DOHH2 (cell line): ENCODE results near the gene CZIB.

Experiments used
- H3F3A ChIP-seq: fragments of 200-600 bp; sonication (generic), shearing (Covaris generic); 2 replicates; pipeline ENCODE4 v1.6.0; 2016; ENCODE audit warnings: antibody characterized with exemption, mild to moderate bottlenecking; ENCODE audit not compliant: control insufficient read depth, insufficient read depth
- H3K27ac ChIP-seq: fragments of 200-600 bp; sonication (generic); 2 replicates; pipeline ENCODE4 v1.5.1; 2014; ENCODE audit warnings: low read depth, mild to moderate bottlenecking, low read length, moderate library complexity
- H3K27me3 ChIP-seq: fragments of 200-600 bp; sonication (generic); 2 replicates; pipeline ENCODE4 v1.6.1; 2014; ENCODE audit warnings: mild to moderate bottlenecking, low read length, mixed read lengths; ENCODE audit not compliant: control insufficient read depth
- H3K36me3 ChIP-seq: fragments of 200-600 bp; sonication (generic); 2 replicates; pipeline ENCODE4 v1.6.1; 2014; ENCODE audit warnings: mild to moderate bottlenecking, low read length, moderate library complexity, mixed read lengths; ENCODE audit not compliant: control insufficient read depth
- H3K4me1 ChIP-seq: fragments of 200-600 bp; sonication (generic); 2 replicates; pipeline ENCODE4 v1.6.1; 2014; ENCODE audit warnings: mild to moderate bottlenecking, low read length, mixed read lengths; ENCODE audit not compliant: control insufficient read depth
- H3K4me2 ChIP-seq: fragments of 200-600 bp; sonication (generic); 2 replicates; pipeline ENCODE4 v1.6.0; 2014; ENCODE audit warnings: mild to moderate bottlenecking, low read length, moderate library complexity
- H3K4me3 ChIP-seq: fragments of 200-600 bp; sonication (generic); 2 replicates; pipeline ENCODE4 v1.5.1; 2014; ENCODE audit warnings: mild to moderate bottlenecking, low read length, mixed read lengths
- H3K79me2 ChIP-seq: fragments of 200-600 bp; sonication (generic); 2 replicates; pipeline ENCODE4 v1.6.1; 2014; ENCODE audit warnings: mild to moderate bottlenecking, low read length, mixed read lengths; ENCODE audit not compliant: control insufficient read depth
- H3K9me2 ChIP-seq: fragments of 200-600 bp; sonication (generic); replicated peaks from 2 replicates; pipeline ENCODE4 v1.6.1; 2014; ENCODE audit warnings: mild to moderate bottlenecking, low read length, mixed read lengths; ENCODE audit not compliant: control insufficient read depth
- H3K9me3 ChIP-seq: fragments of 200-600 bp; sonication (generic); 2 replicates; pipeline ENCODE4 v1.6.1; 2014; ENCODE audit warnings: antibody characterized with exemption, low read length, mixed read lengths; ENCODE audit not compliant: control insufficient read depth, insufficient read depth
- H4K20me1 ChIP-seq: fragments of 200-600 bp; sonication (generic); 2 replicates; pipeline ENCODE4 v1.6.0; 2014; ENCODE audit warnings: low read depth, mild to moderate bottlenecking, antibody characterized with exemption, low read length, moderate library complexity; ENCODE audit not compliant: control insufficient read depth, insufficient read depth
- CTCF ChIP-seq: fragments of 200-600 bp; sonication (generic); IDR thresholded peaks from one replicate; pipeline ENCODE4 v1.5.1; 2014; ENCODE audit warnings: antibody characterized with exemption, mild to moderate bottlenecking, low read depth, low read length; ENCODE audit not compliant: poor library complexity, severe bottlenecking
- EZH2phosphoT487 ChIP-seq: fragments of 200-600 bp; sonication (generic); IDR thresholded peaks from 2 replicates; pipeline ENCODE4 v1.6.1; 2017; ENCODE audit warnings: borderline replicate concordance, mild to moderate bottlenecking, antibody characterized with exemption, low read length, moderate library complexity, mixed read lengths

Gene CZIB

DNA sequence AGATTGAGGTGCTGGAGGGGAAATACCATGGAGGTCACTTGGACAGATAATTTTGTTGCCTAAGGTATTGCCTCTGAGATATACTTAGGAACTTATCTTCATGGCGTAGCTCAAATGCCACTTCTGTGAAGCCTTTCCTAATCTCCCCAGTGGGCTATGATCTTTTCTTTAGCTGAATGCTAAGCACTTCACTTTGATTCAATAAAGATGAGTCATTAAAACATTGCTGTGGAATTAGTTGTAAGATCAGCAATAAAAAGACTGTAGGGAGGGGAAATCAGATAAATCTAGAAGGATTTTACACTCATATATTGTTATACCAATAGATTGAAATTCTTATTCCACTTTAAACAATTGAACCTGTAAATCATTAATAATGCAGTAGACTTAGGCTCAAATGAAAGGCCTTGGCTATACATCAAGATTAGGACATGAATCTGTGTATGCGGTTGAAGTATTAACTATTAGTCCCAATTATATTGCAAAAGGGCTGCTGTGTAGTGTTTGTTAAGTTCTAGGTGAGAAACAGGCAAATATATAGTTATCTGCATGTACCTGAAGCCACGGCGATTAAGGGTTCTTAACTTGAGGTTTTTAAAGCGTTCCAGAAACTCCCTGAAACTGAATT, 37.1 kb upstream of the CZIB start:
- H3K79me2 ChIP-seq: no peaks in the 10 kb centered on the region
- H3K4me3 ChIP-seq: no peak overlapping the region
- no peaks in the 10 kb centered on the region for H3K9me2 ChIP-seq
- H3K9me3 ChIP-seq: no peaks in the 10 kb centered on the region
- no peak overlapping the region for H3K27ac ChIP-seq
- no peaks in the 10 kb centered on the region for H4K20me1 ChIP-seq
- H3K36me3 ChIP-seq: peaks cover 89% of the 10 kb centered on the region
- H3K27me3 ChIP-seq: no peaks in the 10 kb centered on the region
- no peaks in the 10 kb centered on the region for H3K4me1 ChIP-seq
- H3F3A ChIP-seq: no peaks in the 10 kb centered on the region
- TF ChIP-seq EZH2phosphoT487 (no peak), CTCF (no peak)
- no peak overlapping the region for H3K4me2 ChIP-seq

DNA sequence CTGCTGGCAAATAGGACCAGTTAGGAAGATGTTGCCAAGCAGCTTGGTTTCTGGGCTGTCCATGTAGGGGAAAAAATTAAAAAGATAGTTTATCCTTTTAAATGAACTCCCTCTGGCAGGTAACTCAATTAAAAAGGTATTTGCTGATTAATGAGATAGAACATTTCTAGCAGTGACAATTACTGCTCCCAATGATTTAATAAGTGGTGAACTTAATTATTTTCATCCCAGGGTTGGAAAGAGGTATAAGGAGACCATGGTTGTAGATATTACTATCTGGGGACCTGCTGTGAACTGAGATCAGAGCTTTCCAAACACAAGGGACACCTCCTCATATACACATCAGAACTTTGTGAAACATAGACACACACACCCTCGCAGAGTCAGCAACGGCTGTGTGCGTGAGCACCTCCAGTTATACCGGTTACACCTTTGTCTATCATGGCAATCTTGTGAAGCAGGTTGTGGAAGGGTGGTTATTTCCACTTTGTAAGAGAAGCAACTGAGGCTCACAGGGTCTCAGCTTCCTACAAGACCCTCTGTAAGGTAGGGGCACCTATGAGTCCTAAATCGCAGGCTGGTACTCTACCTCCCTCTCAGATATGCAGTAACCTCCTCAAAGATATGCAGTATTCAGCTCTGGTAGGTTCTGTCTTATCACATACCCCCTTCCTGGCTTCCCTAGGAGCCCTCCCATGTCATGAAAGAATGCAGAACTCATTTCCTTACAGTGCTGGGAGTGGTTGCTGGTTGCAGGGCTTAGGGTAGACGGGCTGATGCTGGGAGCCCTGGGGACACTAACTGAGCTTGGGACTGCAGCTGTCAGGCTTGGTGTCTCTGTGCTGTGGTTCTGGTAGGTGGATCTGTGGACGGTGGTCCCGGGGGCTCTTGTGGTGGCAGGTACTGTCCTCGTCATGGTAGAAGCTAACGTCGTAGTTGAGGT, 36.3 kb upstream of the CZIB start:
- Histone ChIP-seq H3F3A (no peaks in the 10 kb centered on the region), H4K20me1 (no peaks in the 10 kb centered on the region), H3K27ac (no peak overlapping the region), H3K9me3 (no peaks in the 10 kb centered on the region), H3K4me2 (no peak overlapping the region), H3K4me3 (no peak overlapping the region), H3K9me2 (no peaks in the 10 kb centered on the region), H3K4me1 (no peaks in the 10 kb centered on the region), H3K27me3 (no peaks in the 10 kb centered on the region), H3K79me2 (no peaks in the 10 kb centered on the region), H3K36me3 (peaks cover 82% of the 10 kb centered on the region)
- no peak for TF ChIP-seq EZH2phosphoT487
- no peak for TF ChIP-seq CTCF

DNA sequence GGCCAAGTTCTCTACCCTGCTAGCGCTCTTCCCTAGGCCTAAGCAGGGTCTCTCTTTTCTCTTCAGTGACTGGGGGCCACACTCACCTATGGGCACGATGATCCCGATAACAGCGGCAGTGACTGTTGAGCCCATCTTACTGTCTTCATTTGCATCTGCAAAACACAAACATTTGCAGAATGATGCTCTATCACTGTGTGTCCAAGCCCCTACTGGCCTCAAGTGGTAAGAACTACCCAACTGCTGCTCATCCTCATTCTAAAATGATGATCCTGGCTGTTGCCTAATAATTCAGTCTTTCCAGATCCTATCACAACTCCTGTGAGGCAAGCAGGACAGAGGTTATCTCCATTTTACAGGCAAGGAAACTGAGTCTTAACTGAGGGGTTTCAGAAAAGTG, 34.6 kb upstream of the CZIB start:
- Histone ChIP-seq H4K20me1 (no peaks in the 10 kb centered on the region), H3K4me1 (no peaks in the 10 kb centered on the region), H3K79me2 (no peaks in the 10 kb centered on the region), H3K27ac (no peak overlapping the region), H3K9me3 (no peaks in the 10 kb centered on the region), H3K4me2 (no peak overlapping the region), H3K36me3 (peaks cover 81% of the 10 kb centered on the region), H3K9me2 (no peaks in the 10 kb centered on the region), H3K27me3 (no peaks in the 10 kb centered on the region), H3K4me3 (no peak overlapping the region), H3F3A (no peaks in the 10 kb centered on the region)
- TF ChIP-seq EZH2phosphoT487 (no peak), CTCF (no peak)
